A549 treated with DMSO at 1 μM for 4 hours (cell line): ENCODE measurements around the gene POGZ. TPM values are rescaled to one million over a fixed set of nuclear protein-coding genes. Genes with fewer than 3 reads are reported as not detected.

Experiments used
- total RNA-seq: library from RNA; stranded (reverse); fragments of 200-300 nt; extraction: Qiagen RNA extraction; gene quantifications from 5 replicates; pipeline ENCODE4 v1.2.3, GENCODE V29; 2022; ENCODE audit warnings: low read depth

POGZ gene
- 21.4 to 24.5 TPM (median 22.2 TPM) in 5 replicates for total RNA-seq

GRCh38 chr1:151459331-151460046, at the start of gene POGZ:
Gene POGZ, minus strand, starts transcription at chr1:151459494. Its CDS starts 17,290 bp downstream, at chr1:151442204.

GRCh38 chr1:151399324-151400171, 59.7 kb downstream of the POGZ start, which contains the start of gene PSMB4:
Gene PSMB4, plus strand, starts transcription at chr1:151399573. Its CDS starts 15 bp downstream, at chr1:151399588.

GRCh38 chr1:151372058-151372934, 87.0 kb downstream of the POGZ start, which contains the start of gene SELENBP1:
Gene SELENBP1, minus strand, starts transcription at chr1:151372705. Its CDS starts 64 bp downstream, at chr1:151372641.

Other genes starting within 250 kb of the POGZ start
- gene PSMD4, start 204.8 kb downstream of the POGZ start, total RNA-seq: 173 to 200 TPM (median 195 TPM) in 5 replicates
- gene ZNF687, start 177.2 kb downstream of the POGZ start, total RNA-seq: 14.3 to 17.0 TPM (median 14.8 TPM) in 5 replicates
- 25.1 to 32.4 TPM (median 30.0 TPM) in 5 replicates for gene PI4KB, start 132.1 kb downstream of the POGZ start, total RNA-seq
- gene RFX5, start 112.2 kb downstream of the POGZ start, total RNA-seq: 27.6 to 30.8 TPM (median 29.7 TPM) in 5 replicates
- gene SELENBP1, start 86.8 kb downstream of the POGZ start, total RNA-seq: 5.8 to 6.2 TPM (median 5.8 TPM) in 5 replicates
- 376 to 425 TPM (median 399 TPM) in 5 replicates for gene PSMB4, start 59.9 kb downstream of the POGZ start, total RNA-seq
- 1.2 to 1.5 TPM (median 1.3 TPM) in 5 replicates for gene CGN, start 51.9 kb upstream of the POGZ start, total RNA-seq
- gene TUFT1, start 80.8 kb upstream of the POGZ start, total RNA-seq: 14.5 to 18.0 TPM (median 15.5 TPM) in 5 replicates
- gene SNX27, start 152.6 kb upstream of the POGZ start, total RNA-seq: 8.6 to 10.3 TPM (median 9.5 TPM) in 5 replicates